PFSK-1 (cell line): ENCODE measurements around the gene HMX1.

ENCODE experiments used
- FOXP2 ChIP-seq: optimal IDR thresholded peaks from 2 replicates; pipeline ENCODE3; 2011; ENCODE audit warnings: borderline replicate concordance, control low read depth, inconsistent platforms; ENCODE audit not compliant: insufficient read depth; ENCODE audit errors: extremely low read length, extremely low read depth
- POLR2AphosphoS5 ChIP-seq: IDR thresholded peaks from 2 replicates; pipeline ENCODE4 v1.6.1; 2012; ENCODE audit warnings: low read depth, mild to moderate bottlenecking, control low read depth, low read length, moderate library complexity
- REST ChIP-seq, 2 experiments: IDR thresholded peaks; 2 replicates each; pipeline versions ENCODE4 v1.6.1 to v1.8.0; 2011 to 2012; ENCODE audit warnings: low read depth in 2 of 2, low read length in 2 of 2, control low read depth in 1 of 2, inconsistent platforms in 1 of 2, mild to moderate bottlenecking in 1 of 2, moderate library complexity in 1 of 2; ENCODE audit not compliant: insufficient read depth in 1 of 2
- SIN3A ChIP-seq: IDR thresholded peaks from 2 replicates; pipeline ENCODE4 v1.6.1; 2012; ENCODE audit warnings: mild to moderate bottlenecking, low read length, moderate library complexity, borderline replicate concordance; ENCODE audit not compliant: insufficient read depth
- TAF1 ChIP-seq: IDR thresholded peaks from 2 replicates; pipeline ENCODE4 v1.6.1; 2012; ENCODE audit warnings: low read length, control low read depth, borderline replicate concordance; ENCODE audit not compliant: insufficient read depth

The HMX1 gene

DNA sequence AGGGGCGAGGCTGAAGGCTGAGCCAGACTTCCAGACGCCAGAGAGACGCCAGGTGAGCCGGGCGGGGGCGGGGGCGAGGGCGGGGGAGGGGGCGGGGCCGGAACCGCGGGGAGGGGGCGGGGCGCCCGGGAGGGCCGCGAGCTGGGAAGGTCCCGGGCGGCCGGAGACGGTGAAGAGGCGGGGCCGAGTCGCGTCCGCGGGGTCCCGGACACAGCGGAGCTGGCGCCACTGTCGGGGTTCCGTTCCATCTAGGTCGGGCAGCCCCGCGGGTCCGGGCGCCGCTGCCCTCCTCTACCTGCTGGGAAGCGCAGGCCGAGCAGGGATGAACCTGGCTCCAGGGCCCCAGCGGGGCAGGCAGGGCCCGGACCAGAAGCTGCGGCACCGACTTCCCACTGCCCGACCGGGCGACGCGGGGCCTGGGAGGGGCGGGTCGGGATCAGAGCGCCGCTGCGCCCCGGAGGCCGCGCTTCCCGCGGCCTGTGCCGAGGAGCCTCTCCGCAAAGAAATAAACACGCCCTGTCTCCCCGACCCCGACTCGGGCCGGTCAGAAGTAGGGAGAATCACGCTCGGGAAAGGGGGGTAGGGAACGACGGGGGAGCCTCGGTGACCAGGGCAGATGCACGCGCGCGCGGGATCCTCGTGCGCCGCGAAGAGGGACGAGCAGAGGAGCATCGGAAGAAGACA, 10.6 kb downstream of the HMX1 start:
- TF ChIP-seq TAF1 (no peak), SIN3A (no peak), POLR2AphosphoS5 (no peak), REST (IDR thresholded peaks at IDR 0.05; ENCODE audit: insufficient read depth in 1 of 2, low read depth in 2 of 2, low read length in 2 of 2) (no peak), FOXP2 (no peak)

- TF ChIP-seq REST (IDR thresholded peaks at IDR 0.05; ENCODE audit: insufficient read depth in 1 of 2, low read depth in 2 of 2, low read length in 2 of 2), result no peak
- no peak for TF ChIP-seq TAF1
- TF ChIP-seq SIN3A, result no peak
- no peak for TF ChIP-seq POLR2AphosphoS5
- TF ChIP-seq FOXP2, result no peak
These were observed 11.3 kb downstream of the HMX1 start for GRCh38 chr4:8860096-8860891.

- TF ChIP-seq REST (IDR thresholded peaks at IDR 0.05; ENCODE audit: insufficient read depth in 1 of 2, low read depth in 2 of 2, low read length in 2 of 2) (no peak), TAF1 (no peak), FOXP2 (no peak), POLR2AphosphoS5 (no peak), SIN3A (no peak)
These were observed 12.0 kb downstream of the HMX1 start for GRCh38 chr4:8859550-8860095.

DNA sequence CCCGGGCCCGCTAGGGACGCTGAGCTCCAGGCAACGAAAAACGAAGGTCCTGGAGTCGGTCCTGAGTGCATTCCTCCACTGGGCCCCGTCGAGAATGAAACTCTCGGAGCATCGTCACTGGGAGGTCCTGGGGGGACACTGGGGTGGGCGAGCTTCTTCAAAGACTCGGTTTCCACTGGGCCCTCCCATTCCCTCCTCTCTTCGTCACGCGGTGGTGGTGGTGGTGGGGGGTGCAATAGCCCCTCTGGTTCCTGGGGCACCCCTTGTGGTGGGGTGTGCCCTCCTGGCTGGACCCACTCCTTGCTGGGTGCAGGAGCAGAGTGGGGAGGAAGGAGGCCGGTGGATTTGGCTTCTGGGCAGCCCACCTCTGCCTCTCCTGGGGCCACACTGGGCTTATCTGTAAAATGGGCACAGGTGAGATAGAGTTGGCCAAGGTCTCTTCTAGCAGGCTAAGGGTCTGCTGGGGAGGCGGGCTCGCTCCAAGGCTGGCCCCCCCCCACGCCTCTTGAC, 12.9 kb downstream of the HMX1 start:
- TF ChIP-seq POLR2AphosphoS5, result no peak
- no peak for TF ChIP-seq TAF1
- TF ChIP-seq REST (IDR thresholded peaks at IDR 0.05; ENCODE audit: insufficient read depth in 1 of 2, low read depth in 2 of 2, low read length in 2 of 2), result no peak
- TF ChIP-seq SIN3A, result no peak
